Caco-2 (cell line): ENCODE results near the gene CNOT1. TPM values are rescaled to one million over a fixed set of nuclear protein-coding genes. Genes with fewer than 3 reads are reported as not detected.

Experiments
- BruUV-seq: library from RNA; stranded (reverse); fragments of 400-500 nt; replicated peaks from 2 replicates; lab custom pipeline; 2021; lab: Mats Ljungman, UMichigan
- CTCF ChIA-PET: fragments of 300-600 bp; sonication (Branson Sonifier 250); formaldehyde crosslinking; loops from one replicate; lab custom pipeline; 2022; ENCODE audit warnings: antibody characterized with exemption; lab: Charles Lee
- POLR2A ChIA-PET: fragments of 300-600 bp; sonication (Branson Sonifier 250); formaldehyde crosslinking; loops from one replicate; lab custom pipeline; 2022; ENCODE audit warnings: antibody characterized with exemption; lab: Charles Lee
- DNase-seq, 2 experiments: peaks; one replicate each; pipeline versions ENCODE4 v3.0.0 to v3.0.0-alpha.2; 2020 to 2022
- H3K27me3 ChIP-seq: replicated peaks from 2 replicates; pipeline ENCODE4 v1.6.0; 2011; ENCODE audit warnings: low read length; ENCODE audit not compliant: control insufficient read depth, insufficient read depth
- H3K36me3 ChIP-seq: 2 replicates; pipeline ENCODE4 v1.5.1; 2011; ENCODE audit warnings: low read length; ENCODE audit not compliant: control insufficient read depth, insufficient read depth
- H3K4me1 ChIP-seq: fragments of 250-450 bp; sonication (Bioruptor Pico); 2 replicates; pipeline ENCODE4 v1.5.1; 2020; ENCODE audit warnings: mild to moderate bottlenecking
- H3K4me3 ChIP-seq: 2 replicates; pipeline ENCODE4 v1.5.1; 2011; ENCODE audit warnings: low read depth, mild to moderate bottlenecking, control low read depth, low read length
- H3K9me3 ChIP-seq: fragments of 250-450 bp; sonication (Bioruptor Pico); 2 replicates; pipeline ENCODE4 v1.5.1; 2020; ENCODE audit warnings: mild to moderate bottlenecking, moderate library complexity
- H3K27ac Mint-ChIP-seq: one replicate; pipeline ENCODE4 v1.8.0; 2022; ENCODE audit warnings: mixed read lengths; ENCODE audit not compliant: unreplicated experiment
- H3K27me3 Mint-ChIP-seq: one replicate; pipeline ENCODE4 v1.8.0; 2022; ENCODE audit warnings: mixed read lengths; ENCODE audit not compliant: insufficient read depth, unreplicated experiment
- H3K36me3 Mint-ChIP-seq: one replicate; pipeline ENCODE4 v1.8.0; 2022; ENCODE audit warnings: mild to moderate bottlenecking, mixed read lengths; ENCODE audit not compliant: insufficient read depth, unreplicated experiment
- H3K4me1 Mint-ChIP-seq: one replicate; pipeline ENCODE4 v1.8.0; 2022; ENCODE audit warnings: low read depth, mixed read lengths; ENCODE audit not compliant: unreplicated experiment
- H3K4me3 Mint-ChIP-seq: one replicate; pipeline ENCODE4 v1.8.0; 2022; ENCODE audit warnings: mild to moderate bottlenecking, moderate library complexity, mixed read lengths; ENCODE audit not compliant: unreplicated experiment
- H3K9me3 Mint-ChIP-seq: one replicate; pipeline ENCODE4 v1.8.0; 2022; ENCODE audit warnings: mixed read lengths; ENCODE audit not compliant: unreplicated experiment
- CTCF ChIP-seq, 2 experiments: fragments of 200-600 bp in 1 of 2; IDR thresholded peaks; 1 replicate in 1 of 2; 2 replicates in 1 of 2; pipeline versions ENCODE4 v1.5.1 to v1.8.0; 2011 to 2022; ENCODE audit warnings: antibody characterized with exemption in 1 of 2, control low read depth in 1 of 2, inconsistent platforms in 1 of 2, low read depth in 1 of 2, low read length in 1 of 2, mild to moderate bottlenecking in 1 of 2, moderate library complexity in 1 of 2; ENCODE audit not compliant: insufficient read depth in 1 of 2, severe bottlenecking in 1 of 2, unreplicated experiment in 1 of 2
- intact Hi-C: fragments of 100-400 bp; cut with micrococcal nuclease; formaldehyde crosslinking; loops from one replicate; pipeline ENCODE4 v1.10.0; 2022; ENCODE audit not compliant: unreplicated experiment
- total RNA-seq: library from RNA; stranded (reverse); gene quantifications from 2 replicates; pipeline ENCODE4 v1.2.3, GENCODE V29; 2022

Gene CNOT1
- total RNA-seq, 1 experiment from 2014 or later: 413 TPM

DNA sequence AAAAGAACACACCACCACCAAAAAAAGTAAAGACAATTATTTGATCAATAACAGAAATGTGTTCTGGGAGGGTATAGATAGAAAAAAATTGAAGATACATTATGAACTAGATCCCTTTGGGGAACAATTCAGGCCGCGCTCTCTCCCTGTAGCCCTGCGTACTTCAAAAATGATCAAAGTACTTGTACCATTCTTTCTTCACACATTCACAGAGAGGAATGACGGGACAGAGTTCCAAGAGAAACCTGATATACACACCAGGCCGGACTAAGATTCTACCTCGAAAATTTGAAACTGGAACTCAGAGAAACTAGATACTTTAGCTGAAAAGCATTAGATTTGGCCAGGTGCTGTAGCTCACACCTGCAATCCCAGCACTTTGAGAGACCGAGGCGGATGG is 50.0 kb downstream of the CNOT1 start:
- no TSS peak for BruUV-seq
- ChIA-PET CTCF (no interaction called here), POLR2A (no interaction called here)
- H3K9me3 ChIP-seq: no peaks in the 10 kb centered on the region
- TF ChIP-seq CTCF (IDR thresholded peaks at IDR 0.05; ENCODE audit: insufficient read depth in 1 of 2, low read depth in 1 of 2, low read length in 1 of 2, severe bottlenecking in 1 of 2, unreplicated experiment in 1 of 2): no peak
- Mint-ChIP-seq H3K4me1 (no peaks in the 10 kb centered on the region), H3K27me3 (no peaks in the 10 kb centered on the region), H3K4me3 (no peak overlapping the region), H3K36me3 (peaks cover 99% of the 10 kb centered on the region), H3K27ac (no peak overlapping the region), H3K9me3 (no peaks in the 10 kb centered on the region)
- H3K27me3 ChIP-seq: no peaks in the 10 kb centered on the region
- intact Hi-C loops: no loop called here
- no peak overlapping the region for H3K4me3 ChIP-seq
- H3K36me3 ChIP-seq: peaks cover 6% of the 10 kb centered on the region
- DNase-seq: no peak
- no peaks in the 10 kb centered on the region for H3K4me1 ChIP-seq

- Mint-ChIP-seq H3K27ac (no peak overlapping the region), H3K36me3 (peaks cover 99% of the 10 kb centered on the region), H3K4me3 (no peak overlapping the region), H3K4me1 (no peaks in the 10 kb centered on the region), H3K27me3 (no peaks in the 10 kb centered on the region), H3K9me3 (no peaks in the 10 kb centered on the region)
- Histone ChIP-seq H3K36me3 (peaks cover 6% of the 10 kb centered on the region), H3K4me1 (no peaks in the 10 kb centered on the region), H3K4me3 (no peak overlapping the region), H3K9me3 (no peaks in the 10 kb centered on the region), H3K27me3 (no peaks in the 10 kb centered on the region)
- CTCF ChIA-PET: no interaction called here
- no peak for TF ChIP-seq CTCF (IDR thresholded peaks at IDR 0.05; ENCODE audit: insufficient read depth in 1 of 2, low read depth in 1 of 2, low read length in 1 of 2, severe bottlenecking in 1 of 2, unreplicated experiment in 1 of 2)
- BruUV-seq: no TSS peak
- intact Hi-C loops: no loop called here
- DNase-seq: no peak
- POLR2A ChIA-PET: no interaction called here
Measured at GRCh38 chr16:58578642-58579041, 51.0 kb downstream of the CNOT1 start.

DNA sequence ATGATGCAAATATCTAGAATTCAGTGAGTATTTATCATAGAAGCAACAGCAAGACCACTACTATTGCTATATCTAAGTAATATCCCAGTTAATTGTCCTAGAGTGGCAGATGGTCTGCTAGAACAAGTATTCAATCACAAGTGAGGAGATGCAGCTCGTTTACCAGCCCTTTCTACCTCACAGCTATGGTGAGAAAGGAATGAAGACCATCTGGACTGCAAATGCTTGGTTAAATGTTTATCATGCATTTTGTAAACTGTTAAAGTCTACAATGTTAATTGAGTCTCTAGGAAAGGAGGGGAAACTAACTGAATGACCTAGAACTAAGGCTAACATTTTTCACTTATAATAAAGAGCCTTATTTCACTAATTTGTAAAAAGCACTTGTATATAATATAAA is 52.5 kb downstream of the CNOT1 start:
- no peak overlapping the region for H3K4me3 Mint-ChIP-seq
- no peaks in the 10 kb centered on the region for H3K4me1 Mint-ChIP-seq
- no peak overlapping the region for H3K27ac Mint-ChIP-seq
- CTCF ChIA-PET: interaction anchor here (0.6 kb wide), 1 partner anchor 64 kb away, joined by 3 read pairs; no protein-coding TSS in a partner anchor
- Histone ChIP-seq H3K36me3 (peaks cover 4% of the 10 kb centered on the region), H3K27me3 (no peaks in the 10 kb centered on the region), H3K9me3 (no peaks in the 10 kb centered on the region), H3K4me3 (no peak overlapping the region), H3K4me1 (no peaks in the 10 kb centered on the region)
- BruUV-seq: no TSS peak
- TF ChIP-seq CTCF (IDR thresholded peaks at IDR 0.05; ENCODE audit: insufficient read depth in 1 of 2, low read depth in 1 of 2, low read length in 1 of 2, severe bottlenecking in 1 of 2, unreplicated experiment in 1 of 2): no peak
- H3K9me3 Mint-ChIP-seq: no peaks in the 10 kb centered on the region
- H3K27me3 Mint-ChIP-seq: no peaks in the 10 kb centered on the region
- POLR2A ChIA-PET: no interaction called here
- no peak for DNase-seq
- peaks cover 100% of the 10 kb centered on the region for H3K36me3 Mint-ChIP-seq
- intact Hi-C loops: no loop called here
